GM19238 (cell line): ENCODE results near the gene GPS1.

Experiments used
- DNase-seq: peaks from one replicate; pipeline ENCODE4 v3.0.0; 2011; ENCODE audit warnings: low spot score; ENCODE audit not compliant: insufficient read length

The GPS1 gene

DNA sequence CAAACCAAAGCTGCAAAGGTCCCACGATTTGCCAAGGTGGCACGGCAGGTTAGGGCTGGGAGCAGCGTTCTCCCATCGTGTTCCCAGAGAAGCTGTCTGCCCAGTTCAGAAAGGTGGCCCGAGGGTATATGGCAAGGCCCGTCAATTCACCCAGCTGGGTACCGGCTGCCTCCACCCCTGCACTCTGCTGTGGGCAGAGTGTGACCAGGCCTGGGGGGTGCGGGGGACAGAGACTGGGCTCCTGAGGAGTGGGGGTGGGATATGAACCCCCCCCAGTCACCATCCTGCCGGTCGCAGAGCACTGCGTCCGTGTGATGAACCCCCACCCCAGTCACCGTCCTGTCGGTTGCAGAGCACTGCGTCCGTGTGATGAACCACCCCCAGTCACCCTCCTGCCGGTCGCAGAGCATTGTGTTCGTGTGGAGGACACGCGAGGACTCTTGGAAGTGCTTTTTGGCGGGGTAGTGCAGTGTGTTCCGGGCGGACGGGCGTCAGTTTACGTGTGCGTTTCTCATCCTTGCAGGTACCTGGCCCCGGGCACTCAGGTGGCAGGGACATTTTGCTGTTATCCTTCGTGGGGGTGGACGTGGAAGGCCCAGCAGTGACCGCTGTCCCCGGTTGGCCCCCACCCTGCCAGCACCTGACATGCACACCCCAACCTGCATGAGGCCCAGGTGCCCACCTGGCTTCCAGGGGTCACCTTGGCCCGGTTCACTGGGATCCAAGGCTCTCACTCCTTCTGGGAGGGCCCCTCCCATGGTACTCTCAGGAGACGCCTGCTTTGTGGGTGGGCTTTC, 49.0 kb downstream of the GPS1 start:
- DNase-seq: no peak

DNA sequence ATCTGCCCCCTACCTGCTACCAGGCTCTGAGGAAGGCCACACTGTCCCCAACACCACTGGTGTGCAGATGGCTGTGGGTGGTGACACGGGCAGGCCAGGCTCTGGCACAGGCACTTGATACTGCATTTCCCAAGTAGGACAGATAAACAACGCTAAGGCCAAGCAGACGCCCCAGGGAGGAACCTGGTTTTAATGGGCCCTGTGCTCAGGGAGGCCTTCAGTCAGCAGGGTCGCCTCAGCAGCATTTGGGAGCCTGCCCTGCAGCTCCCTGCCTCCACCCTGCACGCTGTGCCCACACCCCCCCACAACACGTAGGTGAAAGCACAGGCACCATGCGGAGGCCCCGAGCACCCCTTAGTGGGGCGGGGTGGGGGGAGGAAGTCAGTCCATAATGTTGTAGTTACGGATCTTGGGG, 49.6 kb downstream of the GPS1 start:
- DNase-seq: no peak

DNA sequence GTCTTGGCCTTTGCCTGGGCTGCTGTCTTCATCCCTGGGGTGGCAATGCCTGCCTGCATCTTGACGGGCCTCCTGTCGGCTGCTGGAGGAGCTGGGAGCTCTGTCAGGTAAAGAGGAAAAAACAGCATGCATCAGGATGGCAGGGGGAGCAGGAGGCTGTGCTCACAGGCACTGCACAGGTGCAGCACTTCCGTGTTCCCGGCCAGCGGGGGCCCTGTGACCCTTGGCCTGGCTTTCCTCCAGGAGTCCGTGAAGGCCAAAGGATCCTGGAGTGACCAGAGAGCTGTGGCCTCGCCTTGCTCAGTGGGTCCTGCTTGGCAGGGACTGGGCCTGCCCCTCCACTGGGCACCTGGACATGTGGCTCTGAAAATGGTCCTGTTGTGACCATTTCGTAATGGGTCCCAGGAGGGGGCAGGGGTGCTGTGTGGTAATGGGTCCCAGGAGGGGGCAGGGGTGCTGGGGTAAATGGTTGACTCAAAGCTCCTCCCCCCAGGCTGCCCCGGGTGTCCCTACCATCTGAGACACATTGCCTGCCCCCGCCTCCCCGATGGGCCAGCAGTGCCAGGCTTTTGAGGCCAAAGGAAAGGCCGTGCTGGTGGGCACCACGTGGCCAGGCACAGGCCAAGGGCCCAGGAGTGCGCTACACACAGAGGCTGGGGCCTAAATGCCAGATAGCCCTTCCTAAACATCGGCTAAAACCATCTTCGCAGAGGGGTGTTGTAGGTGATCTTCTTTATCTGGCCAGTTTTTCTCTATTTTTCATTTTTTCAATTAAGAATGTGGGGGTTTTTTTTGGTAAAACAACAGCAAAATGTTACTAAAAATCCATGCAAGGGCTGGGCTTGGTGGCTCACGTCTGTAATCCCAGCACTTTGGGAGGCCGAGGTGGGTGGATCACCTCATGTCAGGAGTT, 50.3 kb downstream of the GPS1 start:
- DNase-seq: no peak

DNA sequence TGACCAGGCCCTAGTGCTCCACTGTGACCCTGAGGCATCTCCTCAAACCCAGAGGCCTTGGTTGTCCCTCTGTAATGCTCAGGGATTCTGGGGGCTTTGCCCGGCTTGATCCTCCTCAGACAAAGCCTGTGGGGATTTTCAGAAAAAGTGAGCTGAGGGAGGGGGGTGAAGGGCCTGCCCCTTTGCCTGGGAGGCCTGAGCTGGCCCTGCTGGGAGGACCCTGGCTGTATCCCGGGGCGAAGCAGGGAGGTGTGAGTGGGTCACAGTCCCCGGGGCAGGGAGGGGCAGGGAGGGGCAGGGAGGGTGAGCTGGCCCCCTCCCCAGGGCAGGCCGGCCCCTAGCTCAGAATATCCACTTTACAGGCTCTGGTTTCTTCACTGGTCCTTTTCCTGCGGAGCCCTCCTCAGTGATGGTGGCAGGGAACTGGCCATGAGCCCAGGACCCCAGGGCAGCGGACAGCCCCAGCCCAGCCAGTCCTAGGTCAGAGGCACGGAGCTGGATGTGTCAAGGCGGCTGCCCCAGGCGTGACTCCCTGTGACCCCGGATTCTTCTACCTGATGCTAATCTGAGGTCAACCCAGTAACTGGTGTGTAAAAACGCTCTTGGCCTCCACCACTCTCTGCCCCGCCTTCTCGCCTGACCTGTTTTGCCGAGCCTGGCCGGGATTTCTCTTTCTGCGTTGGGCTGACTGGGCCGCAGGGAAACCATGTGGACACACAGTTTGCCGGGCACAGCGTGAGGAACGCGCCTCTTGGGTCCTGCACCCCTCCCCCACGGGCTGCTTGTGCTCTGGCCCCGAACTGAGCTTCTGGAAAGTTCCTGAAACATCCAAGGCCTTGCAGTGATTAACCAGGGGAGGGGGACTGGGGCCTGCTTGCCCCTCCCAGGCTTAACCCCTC, 52.1 kb downstream of the GPS1 start:
- no peak for DNase-seq

DNA sequence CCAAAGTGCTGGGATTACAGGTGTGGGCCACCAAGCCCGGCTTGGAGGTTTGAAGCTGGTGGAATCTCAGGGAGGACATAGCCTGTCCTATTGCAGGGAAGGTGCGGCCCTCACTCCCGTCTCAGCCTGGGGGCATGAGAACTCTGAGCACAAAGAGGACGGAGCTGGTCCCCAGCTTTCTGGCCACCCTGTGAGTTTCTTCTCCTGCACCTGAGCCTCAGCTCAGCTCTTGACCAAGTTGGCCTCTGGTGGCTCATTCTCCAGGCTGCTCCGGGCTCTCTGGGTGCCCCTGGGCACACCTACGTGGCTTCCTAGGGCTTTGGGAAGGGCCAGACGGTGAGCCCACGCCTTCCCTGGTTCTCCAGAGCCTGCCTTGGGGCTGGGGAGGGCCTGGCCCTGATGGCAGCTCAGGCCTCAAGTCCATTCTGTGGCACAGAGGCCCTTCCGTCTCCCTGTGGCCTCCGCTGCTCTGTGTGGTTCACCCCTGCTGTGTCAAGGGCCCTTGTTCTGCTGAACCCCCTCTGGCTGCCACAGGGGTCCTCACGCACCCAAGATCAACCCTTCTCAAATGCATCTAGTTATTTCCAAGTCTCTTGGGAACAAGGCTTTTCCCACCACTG, 53.2 kb downstream of the GPS1 start:
- DNase-seq: no peak

DNA sequence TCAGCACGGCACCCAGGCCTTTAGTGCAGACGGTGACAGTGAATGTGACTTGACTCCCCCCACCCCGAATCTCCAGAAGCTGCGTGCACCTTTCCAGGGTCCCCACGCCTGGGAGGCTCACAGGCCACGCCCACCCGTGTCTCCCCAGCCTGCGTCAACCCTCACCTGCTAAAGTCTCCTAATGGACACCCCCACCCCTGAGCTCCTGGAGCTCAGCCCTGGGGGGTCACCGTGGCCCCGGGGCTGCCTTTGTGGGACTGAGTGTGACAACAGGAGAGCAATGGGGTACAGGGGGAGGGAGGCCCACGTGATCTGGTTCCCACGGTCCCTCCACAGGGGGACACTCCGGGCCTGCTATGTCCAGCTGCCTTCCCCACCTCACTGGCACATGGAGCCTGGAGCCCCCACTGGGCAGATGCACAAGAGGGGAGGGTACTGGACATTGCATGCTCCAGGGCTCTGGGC, 53.8 kb downstream of the GPS1 start:
- no peak for DNase-seq

DNA sequence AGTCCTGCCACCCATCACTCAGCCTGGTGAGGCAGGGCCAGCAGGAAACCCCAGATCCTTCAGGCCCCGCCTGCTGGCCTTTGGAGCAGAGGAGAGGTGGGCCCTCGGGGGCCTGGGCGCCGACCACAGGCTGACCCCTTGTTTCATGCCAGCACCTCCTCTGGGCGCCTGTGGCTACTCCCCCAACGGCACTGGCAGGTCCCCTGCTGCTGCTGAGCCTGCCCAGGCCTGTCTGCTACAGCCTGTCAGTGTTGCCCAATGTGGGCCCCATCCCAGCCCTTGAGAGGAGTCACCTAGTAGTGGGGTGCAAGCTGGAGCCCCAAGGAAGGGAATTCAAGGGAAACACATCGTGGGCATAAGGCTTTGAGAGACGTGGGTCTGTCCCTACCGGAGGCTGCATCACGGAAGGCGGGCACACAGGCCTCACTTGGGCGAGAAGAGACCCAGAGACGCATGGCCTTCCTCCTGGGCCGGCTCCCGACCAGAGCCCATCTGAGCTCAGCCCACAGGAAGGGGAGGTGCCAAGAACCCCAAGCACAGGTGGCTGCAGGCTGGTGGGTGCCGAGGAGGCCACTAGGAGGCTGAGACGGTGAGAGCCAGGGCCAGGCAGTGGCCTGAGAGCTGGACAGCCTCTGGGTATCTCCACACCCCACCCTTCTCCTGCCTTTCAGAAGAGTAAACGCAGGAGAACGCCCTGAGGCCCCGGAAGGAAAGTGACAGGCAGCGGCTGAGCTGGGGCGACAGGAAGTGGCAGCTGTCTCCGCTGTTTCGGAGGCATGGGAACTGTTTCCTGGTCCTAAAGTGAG, 54.4 kb downstream of the GPS1 start:
- DNase-seq: peak; percentile 92

DNA sequence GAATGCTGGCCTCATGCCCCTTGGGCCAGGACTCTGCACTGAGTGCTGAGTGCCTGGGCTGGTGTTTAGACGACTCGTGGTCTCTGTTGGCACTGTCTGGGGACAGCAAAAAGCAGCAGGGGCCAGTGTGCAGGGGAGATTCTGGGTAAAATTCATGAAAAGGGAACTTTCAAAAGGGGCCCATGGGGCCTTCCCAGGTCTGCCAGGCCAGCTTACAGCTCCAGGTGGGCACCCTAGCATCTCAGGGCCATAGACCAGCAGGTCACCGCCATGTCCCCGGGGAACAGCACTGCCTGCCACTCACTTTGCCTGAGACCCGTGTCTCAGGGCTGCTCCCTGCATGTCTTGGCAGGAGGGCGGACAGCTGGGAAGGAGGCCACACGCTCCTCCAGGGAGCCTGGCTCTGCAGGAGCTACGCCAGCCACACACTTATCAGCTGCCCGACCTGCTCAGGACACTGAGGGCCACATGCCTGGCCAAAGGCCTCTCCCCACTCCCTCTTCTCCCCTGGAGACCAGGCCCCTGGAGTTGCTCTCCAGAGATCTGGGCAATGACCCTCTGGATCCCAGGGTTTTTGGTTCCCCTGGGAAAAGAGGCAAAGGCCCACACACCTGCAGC, 55.1 kb downstream of the GPS1 start:
- no peak for DNase-seq
